Fibroblast of upper back skin (primary cell): Measurements from ENCODE around the gene CARNS1.
A peak's percentile ranks its signal among the peaks of the same experiment; 100 is the strongest.

Source experiments
- DNase-seq: peaks from one replicate; pipeline ENCODE4 v3.0.0-alpha.2; 2013

Gene CARNS1

GRCh38 chr11:67376063-67376820 is 39.2 kb upstream of the CARNS1 start:
- no peak for DNase-seq

GRCh38 chr11:67376873-67377808 is 38.3 kb upstream of the CARNS1 start:
- DNase-seq, result no peak

- no peak for DNase-seq
These were observed 36.9 kb upstream of the CARNS1 start for GRCh38 chr11:67378544-67378943.

- peak; percentile 53 for DNase-seq
These were observed 36.1 kb upstream of the CARNS1 start for GRCh38 chr11:67379061-67380058.

GRCh38 chr11:67381244-67381972 is 34.1 kb upstream of the CARNS1 start:
- no peak for DNase-seq

- peak; percentile 77 for DNase-seq
These were observed 33.0 kb upstream of the CARNS1 start for GRCh38 chr11:67382276-67383136.

- DNase-seq, result peak; percentile 61
These were observed 30.6 kb upstream of the CARNS1 start for GRCh38 chr11:67384851-67385366.

GRCh38 chr11:67387069-67387468 is 28.4 kb upstream of the CARNS1 start:
- DNase-seq, result no peak

- DNase-seq, result no peak
These were observed 28.0 kb upstream of the CARNS1 start for GRCh38 chr11:67387518-67387917.

GRCh38 chr11:67389477-67389876 is 26.0 kb upstream of the CARNS1 start:
- no peak for DNase-seq

- DNase-seq, result no peak
These were observed 24.6 kb upstream of the CARNS1 start for GRCh38 chr11:67390947-67391303.

GRCh38 chr11:67391304-67392182 is 23.9 kb upstream of the CARNS1 start, which contains the start of gene RAD9A:
RAD9A (plus strand) TSS chr11:67391986; CDS start chr11:67392045, 59 bp downstream.
- peak; percentile 92 for DNase-seq

- no peak for DNase-seq
These were observed 23.2 kb upstream of the CARNS1 start for GRCh38 chr11:67392183-67392715.

GRCh38 chr11:67393437-67393836 is 22.0 kb upstream of the CARNS1 start:
- no peak for DNase-seq

- DNase-seq, result no peak
These were observed 21.5 kb upstream of the CARNS1 start for GRCh38 chr11:67393990-67394389.

GRCh38 chr11:67395555-67396258 is 19.8 kb upstream of the CARNS1 start:
- DNase-seq, result no peak

GRCh38 chr11:67396259-67396581 is 19.3 kb upstream of the CARNS1 start:
- DNase-seq, result no peak

GRCh38 chr11:67396587-67397389 is 18.7 kb upstream of the CARNS1 start:
- no peak for DNase-seq
